Measurements from ENCODE around the gene TERB2. TPM values are rescaled to one million over a fixed set of nuclear protein-coding genes. Genes with fewer than 3 reads are reported as not detected.
"Not testable (repeated sequence)": the region's sequence is repeated elsewhere in the genome, so short reads cannot be mapped to it uniquely, and the experiment has no call there.

Gene TERB2
- total RNA-seq, 1 experiment from 2014 or later: not detected

DNA sequence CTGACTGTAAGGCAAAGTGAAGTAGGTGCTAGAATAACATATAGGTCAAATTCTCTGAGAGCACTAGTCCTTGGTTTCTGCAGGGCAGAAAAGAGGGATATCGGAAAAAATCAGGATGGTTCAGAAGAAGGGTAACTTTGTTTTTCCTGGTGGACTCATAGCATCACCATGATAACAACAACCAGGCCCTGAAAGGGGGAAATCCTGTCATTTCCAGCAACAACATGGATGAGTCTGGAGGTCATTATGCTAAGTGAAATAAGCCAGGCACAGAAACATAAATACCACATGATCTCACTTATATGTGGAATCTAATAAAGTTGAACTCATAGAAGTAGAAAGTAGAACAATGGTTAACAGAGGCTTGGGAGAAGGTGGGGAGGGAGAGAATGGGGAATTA, 27.7 kb downstream of the TERB2 start:
- POLR2A ChIA-PET; H3K4me3 ChIP-seq (ENCODE audit: low read depth, low read length); H3K27me3 Mint-ChIP-seq (ENCODE audit: insufficient read depth, unreplicated experiment); H3K9me3 ChIP-seq; H3K27me3 ChIP-seq (replicated peaks; ENCODE audit: control insufficient read depth, insufficient read depth, low read length); H3K36me3 Mint-ChIP-seq (ENCODE audit: insufficient read depth, unreplicated experiment); H3K4me3 Mint-ChIP-seq (ENCODE audit: unreplicated experiment); DNase-seq; intact Hi-C loops (cut with micrococcal nuclease; ENCODE audit: unreplicated experiment); H3K27ac Mint-ChIP-seq (ENCODE audit: unreplicated experiment); CTCF ChIA-PET; BruUV-seq (replicated peaks); H3K36me3 ChIP-seq (ENCODE audit: control insufficient read depth, insufficient read depth, low read length); H3K9me3 Mint-ChIP-seq (ENCODE audit: unreplicated experiment): not testable (repeated sequence)
- H3K4me1 ChIP-seq: peaks cover 12% of the 10 kb centered on the region
- peaks cover 30% of the 10 kb centered on the region for H3K4me1 Mint-ChIP-seq (ENCODE audit: low read depth, unreplicated experiment)

DNA sequence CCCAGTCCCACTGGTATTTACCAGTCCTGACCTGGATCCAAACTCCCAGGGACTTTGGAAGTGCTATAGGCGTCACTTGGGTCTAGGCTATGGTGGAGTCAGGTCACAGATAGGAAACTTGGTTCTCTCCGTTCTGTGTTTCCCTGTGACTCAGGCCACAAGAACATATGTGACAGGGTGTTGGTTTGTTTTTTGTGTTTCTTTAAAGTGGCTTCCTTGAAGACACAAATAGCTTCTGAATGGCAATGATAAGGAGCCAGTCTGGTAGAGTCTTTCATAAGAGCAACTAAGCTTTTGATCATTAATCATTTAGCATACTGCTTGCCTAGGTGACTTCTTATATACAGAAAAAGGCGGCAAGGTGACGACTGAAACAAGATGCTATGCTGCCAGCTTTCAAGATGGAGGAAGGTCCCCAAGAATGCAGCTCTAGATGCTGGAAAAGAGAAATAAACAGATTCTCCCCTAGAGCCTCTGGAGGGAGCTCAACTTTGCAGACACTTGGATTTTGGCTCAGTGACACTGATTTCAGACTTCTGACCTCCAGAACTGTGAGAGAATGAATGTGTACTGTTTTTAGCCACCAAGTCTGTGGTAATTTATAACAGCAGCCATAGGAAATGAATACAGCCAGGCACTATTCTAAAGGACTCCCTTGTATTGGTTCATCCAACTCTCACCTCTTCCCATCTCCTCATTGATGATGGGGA, 30.0 kb downstream of the TERB2 start:
- H3K27me3 ChIP-seq (replicated peaks; ENCODE audit: control insufficient read depth, insufficient read depth, low read length); H3K4me1 ChIP-seq; DNase-seq; CTCF ChIA-PET; H3K27ac Mint-ChIP-seq (ENCODE audit: unreplicated experiment); H3K4me3 ChIP-seq (ENCODE audit: low read depth, low read length); H3K36me3 Mint-ChIP-seq (ENCODE audit: insufficient read depth, unreplicated experiment); H3K9me3 ChIP-seq; H3K36me3 ChIP-seq (ENCODE audit: control insufficient read depth, insufficient read depth, low read length); BruUV-seq (replicated peaks); H3K4me3 Mint-ChIP-seq (ENCODE audit: unreplicated experiment); H3K9me3 Mint-ChIP-seq (ENCODE audit: unreplicated experiment); POLR2A ChIA-PET; H3K27me3 Mint-ChIP-seq (ENCODE audit: insufficient read depth, unreplicated experiment); intact Hi-C loops (cut with micrococcal nuclease; ENCODE audit: unreplicated experiment): not testable (repeated sequence)
- H3K4me1 Mint-ChIP-seq (ENCODE audit: low read depth, unreplicated experiment): peaks cover 23% of the 10 kb centered on the region

DNA sequence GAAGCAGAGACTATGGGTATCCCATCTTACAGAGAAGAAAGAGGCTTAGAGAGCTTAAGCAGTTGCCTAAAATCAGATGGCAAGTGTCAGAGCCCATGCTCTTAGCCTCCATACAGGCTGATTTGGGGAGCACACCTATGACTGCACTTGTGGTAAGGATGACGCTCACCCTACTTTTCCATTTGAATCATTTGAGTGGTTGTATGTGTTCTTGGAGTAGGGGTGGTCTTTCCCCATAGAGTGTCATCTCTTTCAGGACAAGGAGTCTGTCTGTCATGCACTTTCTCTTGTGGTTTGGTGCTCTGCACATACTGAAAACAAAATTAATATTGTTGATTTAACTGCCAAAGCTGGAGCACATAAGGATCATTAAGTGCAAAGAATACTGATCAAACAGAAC, 31.2 kb downstream of the TERB2 start:
- H3K4me3 Mint-ChIP-seq (ENCODE audit: unreplicated experiment); H3K9me3 ChIP-seq; H3K36me3 Mint-ChIP-seq (ENCODE audit: insufficient read depth, unreplicated experiment); DNase-seq; POLR2A ChIA-PET; H3K36me3 ChIP-seq (ENCODE audit: control insufficient read depth, insufficient read depth, low read length); H3K9me3 Mint-ChIP-seq (ENCODE audit: unreplicated experiment); intact Hi-C loops (cut with micrococcal nuclease; ENCODE audit: unreplicated experiment); H3K27ac Mint-ChIP-seq (ENCODE audit: unreplicated experiment); H3K27me3 Mint-ChIP-seq (ENCODE audit: insufficient read depth, unreplicated experiment); H3K27me3 ChIP-seq (replicated peaks; ENCODE audit: control insufficient read depth, insufficient read depth, low read length); H3K4me3 ChIP-seq (ENCODE audit: low read depth, low read length); BruUV-seq (replicated peaks); CTCF ChIA-PET; H3K4me1 ChIP-seq: not testable (repeated sequence)
- H3K4me1 Mint-ChIP-seq (ENCODE audit: low read depth, unreplicated experiment): peaks cover 14% of the 10 kb centered on the region

DNA sequence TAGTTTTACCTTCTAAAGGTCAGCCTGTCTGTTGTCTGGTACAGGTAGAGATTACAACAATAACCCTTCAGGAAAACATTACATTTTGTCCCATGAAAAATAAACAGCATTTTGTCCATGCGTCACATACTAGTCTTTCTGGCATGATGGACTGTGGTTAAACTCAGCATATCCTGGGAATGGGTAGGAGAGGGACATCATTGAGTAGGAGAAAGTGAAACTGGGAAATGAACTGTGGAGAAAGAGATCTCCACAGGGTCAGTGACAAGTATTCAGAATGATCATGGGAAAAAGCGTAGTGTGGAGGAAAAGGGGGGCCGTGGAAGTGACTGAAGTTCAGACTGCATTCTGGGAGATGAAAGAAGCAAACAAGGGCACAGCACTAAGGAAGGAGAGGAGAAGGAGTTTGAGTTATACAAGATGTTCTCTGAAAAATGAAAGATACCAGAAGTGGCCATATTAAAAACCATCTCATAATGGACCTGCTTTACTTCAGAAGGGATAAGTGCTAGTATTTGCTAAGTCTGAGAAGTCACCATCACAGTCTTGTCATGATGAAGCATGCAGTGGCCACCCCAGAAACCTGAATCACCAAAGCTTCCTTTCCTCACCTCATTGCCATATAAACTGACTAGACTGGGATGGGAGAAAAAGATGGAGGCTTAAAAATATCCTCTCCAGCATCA, 31.8 kb downstream of the TERB2 start:
- BruUV-seq (replicated peaks): not testable (repeated sequence)

DNA sequence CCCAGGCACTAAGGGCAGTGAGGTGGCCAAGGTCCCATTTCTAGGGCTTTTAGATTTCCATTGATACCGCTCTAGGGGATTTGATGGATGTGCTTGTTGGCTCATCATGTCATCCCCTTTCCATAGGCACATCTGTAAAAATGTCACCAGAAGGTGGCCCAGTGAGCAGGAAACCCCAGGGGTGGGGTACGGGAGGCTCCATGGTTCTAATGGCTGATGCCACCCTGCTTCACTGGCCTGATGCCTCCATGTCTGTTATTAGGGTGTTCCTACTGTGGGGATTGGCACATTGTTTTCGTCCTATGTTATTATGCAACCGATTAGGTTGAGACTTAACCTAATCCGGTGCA, 32.4 kb downstream of the TERB2 start:
- POLR2A ChIA-PET; H3K27me3 Mint-ChIP-seq (ENCODE audit: insufficient read depth, unreplicated experiment); H3K27me3 ChIP-seq (replicated peaks; ENCODE audit: control insufficient read depth, insufficient read depth, low read length); H3K4me3 ChIP-seq (ENCODE audit: low read depth, low read length); CTCF ChIA-PET; H3K4me1 ChIP-seq; H3K9me3 ChIP-seq; DNase-seq; H3K36me3 Mint-ChIP-seq (ENCODE audit: insufficient read depth, unreplicated experiment); H3K27ac Mint-ChIP-seq (ENCODE audit: unreplicated experiment); BruUV-seq (replicated peaks); H3K4me1 Mint-ChIP-seq (ENCODE audit: low read depth, unreplicated experiment); H3K9me3 Mint-ChIP-seq (ENCODE audit: unreplicated experiment); intact Hi-C loops (cut with micrococcal nuclease; ENCODE audit: unreplicated experiment); H3K4me3 Mint-ChIP-seq (ENCODE audit: unreplicated experiment); H3K36me3 ChIP-seq (ENCODE audit: control insufficient read depth, insufficient read depth, low read length): not testable (repeated sequence)

More for the DNA sequence above, 31.8 kb downstream of the TERB2 start:
- H3K36me3 Mint-ChIP-seq (ENCODE audit: insufficient read depth, unreplicated experiment); H3K4me1 ChIP-seq; H3K4me1 Mint-ChIP-seq (ENCODE audit: low read depth, unreplicated experiment); H3K4me3 Mint-ChIP-seq (ENCODE audit: unreplicated experiment); H3K27me3 ChIP-seq (replicated peaks; ENCODE audit: control insufficient read depth, insufficient read depth, low read length); H3K27me3 Mint-ChIP-seq (ENCODE audit: insufficient read depth, unreplicated experiment); POLR2A ChIA-PET; DNase-seq; intact Hi-C loops (cut with micrococcal nuclease; ENCODE audit: unreplicated experiment); H3K36me3 ChIP-seq (ENCODE audit: control insufficient read depth, insufficient read depth, low read length); CTCF ChIA-PET; H3K4me3 ChIP-seq (ENCODE audit: low read depth, low read length); H3K9me3 ChIP-seq; H3K9me3 Mint-ChIP-seq (ENCODE audit: unreplicated experiment); H3K27ac Mint-ChIP-seq (ENCODE audit: unreplicated experiment): not testable (repeated sequence)

GRCh38 chr15:44997632-44998031, 41.1 kb downstream of the TERB2 start:
- BruUV-seq (replicated peaks); H3K27me3 ChIP-seq (replicated peaks; ENCODE audit: control insufficient read depth, insufficient read depth, low read length); intact Hi-C loops (cut with micrococcal nuclease; ENCODE audit: unreplicated experiment): not testable (repeated sequence)

More at GRCh38 chr15:44997632-44998031, 41.1 kb downstream of the TERB2 start:
- H3K27me3 Mint-ChIP-seq (ENCODE audit: insufficient read depth, unreplicated experiment); DNase-seq; H3K4me1 Mint-ChIP-seq (ENCODE audit: low read depth, unreplicated experiment); H3K36me3 Mint-ChIP-seq (ENCODE audit: insufficient read depth, unreplicated experiment); H3K4me1 ChIP-seq; POLR2A ChIA-PET; H3K4me3 Mint-ChIP-seq (ENCODE audit: unreplicated experiment); H3K4me3 ChIP-seq (ENCODE audit: low read depth, low read length); H3K36me3 ChIP-seq (ENCODE audit: control insufficient read depth, insufficient read depth, low read length); H3K27ac Mint-ChIP-seq (ENCODE audit: unreplicated experiment); H3K9me3 ChIP-seq; CTCF ChIA-PET; H3K9me3 Mint-ChIP-seq (ENCODE audit: unreplicated experiment): not testable (repeated sequence)
